ENCODE measurements around the gene SLU7.

Gene SLU7

DNA sequence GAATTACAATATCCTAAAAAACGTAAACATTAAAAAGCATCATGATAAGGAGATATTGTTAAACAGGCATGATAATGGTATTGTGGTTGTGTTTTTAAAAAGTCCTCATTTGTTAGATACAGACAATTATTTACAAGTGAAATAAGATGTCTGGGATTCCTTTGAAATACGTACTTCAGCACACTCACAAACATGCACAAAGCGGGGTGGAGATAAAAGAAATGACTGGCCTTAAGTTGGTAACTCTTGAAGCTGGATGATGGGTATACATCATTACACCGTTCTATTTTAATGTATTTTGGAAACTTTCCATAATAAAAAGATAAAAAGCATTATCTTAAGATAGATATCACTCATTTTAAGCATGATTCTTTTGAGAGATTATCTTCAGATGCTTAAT is 20.1 kb downstream of the SLU7 start:
- TF ChIP-seq, protein P1, sequence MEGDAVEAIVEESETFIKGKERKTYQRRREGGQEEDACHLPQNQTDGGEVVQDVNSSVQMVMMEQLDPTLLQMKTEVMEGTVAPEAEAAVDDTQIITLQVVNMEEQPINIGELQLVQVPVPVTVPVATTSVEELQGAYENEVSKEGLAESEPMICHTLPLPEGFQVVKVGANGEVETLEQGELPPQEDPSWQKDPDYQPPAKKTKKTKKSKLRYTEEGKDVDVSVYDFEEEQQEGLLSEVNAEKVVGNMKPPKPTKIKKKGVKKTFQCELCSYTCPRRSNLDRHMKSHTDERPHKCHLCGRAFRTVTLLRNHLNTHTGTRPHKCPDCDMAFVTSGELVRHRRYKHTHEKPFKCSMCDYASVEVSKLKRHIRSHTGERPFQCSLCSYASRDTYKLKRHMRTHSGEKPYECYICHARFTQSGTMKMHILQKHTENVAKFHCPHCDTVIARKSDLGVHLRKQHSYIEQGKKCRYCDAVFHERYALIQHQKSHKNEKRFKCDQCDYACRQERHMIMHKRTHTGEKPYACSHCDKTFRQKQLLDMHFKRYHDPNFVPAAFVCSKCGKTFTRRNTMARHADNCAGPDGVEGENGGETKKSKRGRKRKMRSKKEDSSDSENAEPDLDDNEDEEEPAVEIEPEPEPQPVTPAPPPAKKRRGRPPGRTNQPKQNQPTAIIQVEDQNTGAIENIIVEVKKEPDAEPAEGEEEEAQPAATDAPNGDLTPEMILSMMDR (IDR thresholded peaks at IDR 0.05): no peak
- Histone ChIP-seq H3K27me3 (no peaks in the 10 kb centered on the region), H3K4me3 (ENCODE audit: low read depth in 1 of 2, low read length in 1 of 2) (no peak overlapping the region), H3K36me3 (peaks cover 33% of the 10 kb centered on the region), H3K27ac (no peak overlapping the region), H3K4me1 (ENCODE audit: control insufficient read depth in 1 of 2, insufficient read depth in 1 of 2, low read depth in 1 of 2, low read length in 1 of 2) (peaks cover 10 to 11% of the 10 kb centered on the region in 2 experiments), H3K9me3 (no peaks in the 10 kb centered on the region)

DNA sequence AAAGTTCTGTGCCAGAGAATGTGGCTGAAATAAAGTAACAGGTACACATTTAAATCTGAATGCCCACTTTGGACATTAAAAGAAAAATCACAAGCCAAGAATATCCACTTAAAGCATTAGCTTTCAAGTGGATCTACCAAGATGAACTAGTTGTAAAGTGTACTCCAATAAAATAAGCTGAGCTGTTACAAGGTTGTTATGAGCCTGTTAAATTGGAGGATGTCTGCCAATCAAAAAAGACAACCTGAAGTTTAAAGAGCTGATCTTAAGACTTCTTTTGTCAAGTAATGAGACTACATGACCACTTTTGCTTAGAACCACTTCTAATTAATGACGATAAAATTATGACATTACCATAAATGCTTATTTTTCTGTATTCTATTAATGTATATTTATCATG is 21.4 kb downstream of the SLU7 start:
- TF ChIP-seq, protein P1 (IDR thresholded peaks at IDR 0.05): no peak
- Histone ChIP-seq H3K4me1 (ENCODE audit: control insufficient read depth in 1 of 2, insufficient read depth in 1 of 2, low read depth in 1 of 2, low read length in 1 of 2) (peaks cover 10 to 11% of the 10 kb centered on the region in 2 experiments), H3K27ac (no peak overlapping the region), H3K4me3 (ENCODE audit: low read depth in 1 of 2, low read length in 1 of 2) (no peak overlapping the region), H3K36me3 (peaks cover 20% of the 10 kb centered on the region), H3K9me3 (no peaks in the 10 kb centered on the region), H3K27me3 (no peaks in the 10 kb centered on the region)

DNA sequence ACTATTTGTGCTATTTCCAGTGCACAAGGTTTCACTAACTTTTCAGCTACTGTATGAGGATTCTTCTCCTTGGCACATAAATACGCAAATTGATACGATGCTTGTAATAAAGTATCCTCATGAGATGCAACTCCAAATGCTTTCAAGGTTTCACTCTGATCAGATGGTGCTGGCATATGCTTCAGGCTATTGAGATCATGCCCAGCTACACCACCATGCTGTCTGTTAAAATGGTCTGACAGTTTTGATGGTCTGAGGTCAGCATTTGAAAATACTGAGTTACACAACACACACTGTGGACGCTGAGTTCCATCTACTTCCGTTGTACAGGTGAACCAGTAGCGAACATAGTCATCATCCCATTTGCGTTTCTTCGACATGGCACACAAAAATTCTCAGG is 23.8 kb downstream of the SLU7 start:
- TF ChIP-seq, protein P1 (IDR thresholded peaks at IDR 0.05): no peak

DNA sequence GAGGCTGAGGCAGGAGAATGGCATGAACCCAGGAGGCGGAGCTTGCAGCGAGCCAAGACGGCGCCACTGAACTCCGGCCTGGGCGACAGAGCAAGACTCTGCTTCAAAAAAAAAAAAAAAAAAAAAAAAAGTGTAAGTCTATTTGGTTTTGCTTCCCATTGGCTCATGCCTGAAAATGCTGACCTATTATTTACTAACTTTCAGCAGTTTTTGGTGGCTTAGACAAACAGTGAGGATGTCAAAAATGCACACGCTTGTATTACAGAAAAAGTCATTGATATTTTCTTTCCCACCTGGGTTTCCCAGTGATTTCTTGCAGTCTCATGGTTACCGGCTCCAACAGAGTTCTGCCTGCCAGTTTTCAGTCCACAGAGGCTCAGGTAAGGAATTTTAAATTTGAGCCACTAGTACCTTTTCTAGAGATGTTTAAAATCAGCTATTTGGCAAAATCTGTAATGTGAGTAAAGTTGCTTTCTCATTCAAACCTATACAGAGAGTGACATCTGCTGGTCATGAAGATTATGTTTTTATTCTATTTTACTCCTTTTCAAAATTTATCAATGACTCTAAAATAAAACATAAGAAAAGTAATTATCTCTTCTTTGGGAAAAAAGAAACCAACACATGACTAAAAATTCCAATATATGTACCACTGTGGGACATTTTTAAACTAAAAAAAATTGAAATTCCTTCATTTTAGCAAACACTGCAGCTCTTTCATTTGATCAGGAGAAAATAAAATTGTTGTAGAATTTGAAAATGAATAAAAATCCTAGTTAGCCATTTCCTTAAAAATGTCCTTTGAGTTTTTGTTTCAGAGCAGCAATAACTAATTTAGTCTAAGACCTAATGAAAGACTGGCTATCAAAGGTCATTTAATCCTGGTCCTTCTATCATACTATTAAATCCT is 27.8 kb downstream of the SLU7 start:
- no peak overlapping the region for H3K4me3 ChIP-seq (ENCODE audit: low read depth in 1 of 2, low read length in 1 of 2)
- no peaks in the 10 kb centered on the region for H3K4me1 ChIP-seq (ENCODE audit: control insufficient read depth in 1 of 2, insufficient read depth in 1 of 2, low read depth in 1 of 2, low read length in 1 of 2)
- H3K9me3 ChIP-seq: no peaks in the 10 kb centered on the region
- no peaks in the 10 kb centered on the region for H3K27me3 ChIP-seq
- H3K36me3 ChIP-seq: no peaks in the 10 kb centered on the region
- TF ChIP-seq, protein P1 (IDR thresholded peaks at IDR 0.05): no peak
- no peak overlapping the region for H3K27ac ChIP-seq

More for the DNA sequence above, 23.8 kb downstream of the SLU7 start:
- Histone ChIP-seq H3K27ac (no peak overlapping the region), H3K27me3 (no peaks in the 10 kb centered on the region), H3K9me3 (no peaks in the 10 kb centered on the region), H3K4me3 (ENCODE audit: low read depth in 1 of 2, low read length in 1 of 2) (no peak overlapping the region), H3K36me3 (no peaks in the 10 kb centered on the region), H3K4me1 (ENCODE audit: control insufficient read depth in 1 of 2, insufficient read depth in 1 of 2, low read depth in 1 of 2, low read length in 1 of 2) (peaks cover 7% of the 10 kb centered on the region in 2 experiments)

DNA sequence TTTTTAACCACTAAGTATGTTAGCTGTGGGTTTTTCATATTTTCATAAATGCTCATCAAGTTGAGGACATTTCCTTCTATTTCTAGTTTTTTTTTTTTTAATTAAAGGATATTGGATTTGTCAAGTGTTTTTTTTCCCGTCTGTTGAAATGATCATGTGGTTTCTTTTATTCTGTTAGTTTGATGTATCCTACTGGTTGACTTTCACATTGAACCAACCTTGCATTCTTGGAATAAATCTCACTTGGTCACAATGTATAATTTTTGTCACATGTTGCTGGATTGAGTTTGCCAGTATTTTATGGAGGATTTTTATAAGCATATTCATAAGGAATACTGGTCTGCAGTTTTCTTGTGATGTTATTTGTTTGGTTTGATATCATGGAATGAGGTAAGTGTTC is 31.4 kb downstream of the SLU7 start:
- H3K36me3 ChIP-seq: no peaks in the 10 kb centered on the region
- H3K4me1 ChIP-seq (ENCODE audit: control insufficient read depth in 1 of 2, insufficient read depth in 1 of 2, low read depth in 1 of 2, low read length in 1 of 2): no peaks in the 10 kb centered on the region
- TF ChIP-seq, protein P1 (IDR thresholded peaks at IDR 0.05): no peak
- no peaks in the 10 kb centered on the region for H3K9me3 ChIP-seq
- H3K27me3 ChIP-seq: peaks cover under 1% of the 10 kb centered on the region
- H3K27ac ChIP-seq: no peak overlapping the region
- no peak overlapping the region for H3K4me3 ChIP-seq (ENCODE audit: low read depth in 1 of 2, low read length in 1 of 2)

Data from neutrophil (primary cell).